HT1080 (cell line): ENCODE measurements around the gene ULK2. TPM values are rescaled to one million over a fixed set of nuclear protein-coding genes. Genes with fewer than 3 reads are reported as not detected.

Experiments
- DNase-seq: peaks from one replicate; pipeline ENCODE4 v3.0.0-alpha.2; 2015; ENCODE audit warnings: low read depth
- total RNA-seq: library from RNA; depleted of rRNA; stranded (reverse); fragments of >200 nt; shearing (Covaris generic); gene quantifications from 2 replicates; pipeline ENCODE4 v1.2.3, GENCODE V29; 2014

Gene ULK2
- total RNA-seq, 1 experiment from 2014 or later, result 4.9 TPM

GRCh38 chr17:19747829-19748806 is 119.6 kb downstream of the ULK2 start, which contains the start of gene ALDH3A1:
Gene ALDH3A1, minus strand, starts transcription at chr17:19748298. Its CDS starts 3,169 bp downstream, at chr17:19745129.
- DNase-seq, result peak; percentile 17

GRCh38 chr17:19747159-19747719 is 120.5 kb downstream of the ULK2 start:
- no peak for DNase-seq

- no peak for DNase-seq
These were observed 121.2 kb downstream of the ULK2 start for GRCh38 chr17:19746517-19746916.

GRCh38 chr17:19744922-19745757 is 122.6 kb downstream of the ULK2 start:
- DNase-seq, result no peak

GRCh38 chr17:19744492-19744891 is 123.2 kb downstream of the ULK2 start:
- no peak for DNase-seq

- DNase-seq, result no peak
These were observed 124.3 kb downstream of the ULK2 start for GRCh38 chr17:19743101-19744100.

GRCh38 chr17:19742495-19742894 is 125.2 kb downstream of the ULK2 start:
- no peak for DNase-seq

- DNase-seq, result no peak
These were observed 125.8 kb downstream of the ULK2 start for GRCh38 chr17:19741832-19742457.

- no peak for DNase-seq
These were observed 126.8 kb downstream of the ULK2 start for GRCh38 chr17:19740933-19741332.

GRCh38 chr17:19739241-19740201 is 128.2 kb downstream of the ULK2 start:
- DNase-seq, result no peak

GRCh38 chr17:19738757-19739156 is 129.0 kb downstream of the ULK2 start:
- DNase-seq, result no peak

GRCh38 chr17:19738073-19738449 is 129.7 kb downstream of the ULK2 start:
- no peak for DNase-seq

GRCh38 chr17:19737305-19738072 is 130.2 kb downstream of the ULK2 start:
- DNase-seq, result no peak

- DNase-seq, result no peak
These were observed 131.7 kb downstream of the ULK2 start for GRCh38 chr17:19736071-19736470.

- DNase-seq, result no peak
These were observed 133.7 kb downstream of the ULK2 start for GRCh38 chr17:19733953-19734526.

GRCh38 chr17:19731626-19732025 is 136.1 kb downstream of the ULK2 start:
- no peak for DNase-seq

GRCh38 chr17:19730843-19731242 is 136.9 kb downstream of the ULK2 start:
- no peak for DNase-seq

- no peak for DNase-seq
These were observed 137.8 kb downstream of the ULK2 start for GRCh38 chr17:19729900-19730299.
